ENCODE data around the gene SP7. TPM values are rescaled to one million over a fixed set of nuclear protein-coding genes. Genes with fewer than 3 reads are reported as not detected.
A peak's percentile ranks its signal among the peaks of the same experiment; 100 is the strongest.

The SP7 gene
- total and polyA plus RNA-seq, 12 donors, result not detected

DNA sequence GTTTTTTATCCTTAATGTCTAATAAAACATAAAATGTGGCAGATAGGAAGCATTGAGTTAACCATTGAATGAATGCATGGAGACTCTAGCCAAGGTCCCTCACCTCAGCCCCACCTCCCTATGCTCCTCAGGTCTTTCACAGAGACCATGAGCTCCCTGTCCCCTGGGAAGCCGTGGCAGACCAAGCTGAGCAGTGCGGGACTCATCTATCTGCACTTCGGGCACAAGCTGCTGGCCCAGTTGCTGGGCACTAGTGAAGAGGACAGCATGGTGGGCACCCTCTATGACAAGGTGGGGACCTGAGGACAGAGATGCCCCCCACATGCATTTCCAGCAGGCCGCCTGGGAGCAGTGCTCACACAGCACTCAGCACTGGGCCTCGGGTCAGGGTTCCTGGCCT lies 33.3 kb downstream of the SP7 start:
- intact Hi-C loops (cut with DNase I), result no loop called here
- Histone ChIP-seq H3K4me3 (no peak overlapping the region), H3K27me3 (no peaks in the 10 kb centered on the region), H3K4me1 (peaks cover 9 to 44% (median 29%) of the 10 kb centered on the region in 9 donors), H3K27ac (no peak overlapping the region), H3K9me3 (no peaks in the 10 kb centered on the region), H3K36me3 (peaks cover 0 to 77% (median 32%) of the 10 kb centered on the region in 9 donors)
- DNase-seq, result no peak
- 89 to 93% methylated on average over 5 of the region's 5 CpGs for WGBS, 2 donors
- no peak for ATAC-seq
- TF ChIP-seq, protein P1, sequence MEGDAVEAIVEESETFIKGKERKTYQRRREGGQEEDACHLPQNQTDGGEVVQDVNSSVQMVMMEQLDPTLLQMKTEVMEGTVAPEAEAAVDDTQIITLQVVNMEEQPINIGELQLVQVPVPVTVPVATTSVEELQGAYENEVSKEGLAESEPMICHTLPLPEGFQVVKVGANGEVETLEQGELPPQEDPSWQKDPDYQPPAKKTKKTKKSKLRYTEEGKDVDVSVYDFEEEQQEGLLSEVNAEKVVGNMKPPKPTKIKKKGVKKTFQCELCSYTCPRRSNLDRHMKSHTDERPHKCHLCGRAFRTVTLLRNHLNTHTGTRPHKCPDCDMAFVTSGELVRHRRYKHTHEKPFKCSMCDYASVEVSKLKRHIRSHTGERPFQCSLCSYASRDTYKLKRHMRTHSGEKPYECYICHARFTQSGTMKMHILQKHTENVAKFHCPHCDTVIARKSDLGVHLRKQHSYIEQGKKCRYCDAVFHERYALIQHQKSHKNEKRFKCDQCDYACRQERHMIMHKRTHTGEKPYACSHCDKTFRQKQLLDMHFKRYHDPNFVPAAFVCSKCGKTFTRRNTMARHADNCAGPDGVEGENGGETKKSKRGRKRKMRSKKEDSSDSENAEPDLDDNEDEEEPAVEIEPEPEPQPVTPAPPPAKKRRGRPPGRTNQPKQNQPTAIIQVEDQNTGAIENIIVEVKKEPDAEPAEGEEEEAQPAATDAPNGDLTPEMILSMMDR (IDR thresholded peaks at IDR 0.05), result no peak

DNA sequence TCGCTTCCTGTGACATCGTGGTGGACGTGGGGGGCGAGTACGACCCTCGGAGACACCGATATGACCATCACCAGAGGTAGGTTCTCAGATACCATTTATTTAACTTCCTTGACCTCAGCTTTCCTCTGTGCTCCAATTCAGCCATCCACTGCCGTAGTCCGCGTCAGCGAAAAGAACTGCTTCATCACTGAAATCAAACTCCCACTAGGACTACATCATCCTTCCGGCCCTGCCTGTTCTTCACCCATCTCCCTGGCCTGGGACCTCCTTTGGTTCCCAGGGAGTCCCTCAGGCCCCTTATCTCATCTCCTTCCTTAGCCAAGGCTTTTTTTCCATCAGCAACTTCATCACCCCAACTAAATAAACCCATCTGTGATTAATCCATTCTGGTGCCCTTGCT lies 36.0 kb downstream of the SP7 start:
- DNase-seq (no peak), ATAC-seq (no peak)
- intact Hi-C loops (cut with DNase I), result no loop called here
- H3K4me1 ChIP-seq, result peaks cover 14 to 66% (median 48%) of the 10 kb centered on the region in 9 donors
- H3K4me3 ChIP-seq, result peak overlapping the region; percentile 49 to 97 (median 83)
- H3K27ac ChIP-seq, result peak overlapping the region; percentile 23 to 93 (median 80)
- no peaks in the 10 kb centered on the region for H3K27me3 ChIP-seq
- TF ChIP-seq, protein P1 (IDR thresholded peaks at IDR 0.05), result no peak
- WGBS, 2 donors, result 1 to 2% methylated on average over 12 of the region's 12 CpGs
- no peaks in the 10 kb centered on the region for H3K9me3 ChIP-seq
- peaks cover 0 to 61% (median 13%) of the 10 kb centered on the region in 9 donors for H3K36me3 ChIP-seq

DNA sequence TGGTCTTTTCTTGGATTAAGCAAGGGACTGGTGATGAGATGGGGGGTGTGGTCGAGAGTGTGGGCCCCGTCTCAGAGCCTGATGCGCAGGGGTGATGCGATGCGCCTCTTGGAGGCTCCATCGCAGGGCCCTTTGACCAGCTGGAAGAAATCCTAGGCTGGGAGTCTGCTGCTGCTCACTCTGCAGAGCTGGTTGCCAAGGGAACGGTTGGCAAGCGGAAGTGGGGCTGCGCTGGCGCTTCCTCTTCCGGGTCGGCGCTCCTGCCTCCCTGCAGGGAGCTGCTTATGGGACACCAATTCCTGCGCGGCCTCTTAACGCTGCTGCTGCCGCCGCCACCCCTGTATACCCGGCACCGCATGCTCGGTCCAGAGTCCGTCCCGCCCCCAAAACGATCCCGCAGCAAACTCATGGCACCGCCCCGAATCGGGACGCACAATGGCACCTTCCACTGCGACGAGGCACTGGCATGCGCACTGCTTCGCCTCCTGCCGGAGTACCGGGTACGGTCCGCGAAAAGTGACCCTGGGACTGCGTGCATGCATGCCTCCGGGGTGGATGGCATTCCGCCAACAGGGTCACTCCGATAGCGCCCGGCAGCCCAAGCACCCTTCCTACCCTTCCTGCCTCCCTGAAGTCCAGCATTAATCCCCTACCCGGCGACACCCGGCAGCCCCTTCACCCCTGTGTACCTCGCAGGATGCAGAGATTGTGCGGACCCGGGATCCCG lies 36.5 kb downstream of the SP7 start, which contains the start of gene MYG1:
TSS of gene MYG1 (plus strand) at position 242 of the 727 bp plus-strand sequence. CDS start at position 285, 43 bp downstream.
- peaks cover 14 to 71% (median 52%) of the 10 kb centered on the region in 9 donors for H3K4me1 ChIP-seq
- peak within 1 kb of the TSS; percentile 49 to 97 (median 83) for H3K4me3 ChIP-seq
- peaks cover 0 to 59% (median 13%) of the 10 kb centered on the region in 9 donors for H3K36me3 ChIP-seq
- ATAC-seq (peak; percentile 71 to 88 (median 81)), DNase-seq (peak; percentile 84 to 88)
- intact Hi-C loops (cut with DNase I), result loop anchor here in 2 of 10 donors (1.0 to 10.0 kb wide), 2 partner anchors 22 to 225 kb away; partner anchors contain the start of genes AAAS (in 1 of the 2) and SPRYD3 (in 1 of the 2)
- no peaks in the 10 kb centered on the region for H3K27me3 ChIP-seq
- H3K9me3 ChIP-seq, result no peaks in the 10 kb centered on the region
- 1% methylated on average over 50 to 51 of the region's 51 CpGs for WGBS, 2 donors
- H3K27ac ChIP-seq, result peak within 1 kb of the TSS; percentile 23 to 93 (median 80)
- TF ChIP-seq, protein P1 (IDR thresholded peaks at IDR 0.05), result peak in 6 of 9 donors; percentile 6 to 49 (median 30)

DNA sequence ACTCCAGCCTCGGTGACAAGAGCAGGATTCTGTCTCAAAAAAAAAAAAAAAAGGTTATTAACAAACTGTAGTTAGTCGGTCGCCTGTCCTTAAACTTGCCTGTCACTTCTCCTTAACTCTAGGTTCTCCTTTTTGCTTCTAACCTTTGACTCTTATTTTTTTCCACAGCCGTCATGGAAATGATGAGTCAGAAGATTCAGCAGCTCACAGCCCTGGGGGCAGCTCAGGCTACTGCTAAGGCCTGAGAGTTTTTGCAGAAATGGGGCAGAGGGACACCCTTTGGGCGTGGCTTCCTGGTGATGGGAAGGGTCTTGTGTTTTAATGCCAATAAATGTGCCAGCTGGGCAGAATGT lies 37.1 kb downstream of the SP7 start:
- intact Hi-C loops (cut with DNase I), result loop anchor here in 2 of 10 donors (1.0 to 10.0 kb wide), 2 partner anchors 22 to 224 kb away; partner anchors contain the start of genes AAAS (in 1 of the 2) and SPRYD3 (in 1 of the 2)
- Histone ChIP-seq H3K4me3 (peak overlapping the region in 9 of 10 donors; percentile 49 to 97 (median 79)), H3K4me1 (peaks cover 14 to 74% (median 53%) of the 10 kb centered on the region in 9 donors), H3K27me3 (no peaks in the 10 kb centered on the region), H3K9me3 (no peaks in the 10 kb centered on the region), H3K27ac (peak overlapping the region; percentile 23 to 93 (median 80)), H3K36me3 (peaks cover 0 to 54% (median 13%) of the 10 kb centered on the region in 9 donors)
- 58 to 59% methylated on average over 5 of the region's 5 CpGs for WGBS, 2 donors
- no peak for DNase-seq
- ATAC-seq, result peak in 6 of 8 donors; percentile 7 to 29 (median 13)
- TF ChIP-seq, protein P1 (IDR thresholded peaks at IDR 0.05), result no peak
